Activated naive CD8-positive, alpha-beta T cell treated with anti-CD3 and anti-CD28 coated beads for 36 hours (primary cell): ENCODE measurements around the gene CMTM3. TPM values are rescaled to one million over a fixed set of nuclear protein-coding genes. Genes with fewer than 3 reads are reported as not detected.
"Not testable (repeated sequence)": the region's sequence is repeated elsewhere in the genome, so short reads cannot be mapped to it uniquely, and the experiment has no call there.

ENCODE experiments used
- DNase-seq: peaks from one replicate; pipeline ENCODE4 v3.0.0; 2021
- H3K27ac Mint-ChIP-seq: one replicate; pipeline ENCODE4 v1.8.0; 2022; ENCODE audit warnings: mild to moderate bottlenecking, moderate library complexity, mixed read lengths
- H3K27me3 Mint-ChIP-seq: one replicate; pipeline ENCODE4 v1.8.0; 2022; ENCODE audit warnings: mild to moderate bottlenecking, mixed read lengths
- H3K36me3 Mint-ChIP-seq: one replicate; pipeline ENCODE4 v1.8.0; 2021; ENCODE audit warnings: mild to moderate bottlenecking, mixed read lengths
- H3K4me1 Mint-ChIP-seq: one replicate; pipeline ENCODE4 v1.8.0; 2021; ENCODE audit warnings: mixed read lengths
- H3K4me3 Mint-ChIP-seq: one replicate; pipeline ENCODE4 v1.8.0; 2022; ENCODE audit warnings: mild to moderate bottlenecking, moderate library complexity, mixed read lengths
- H3K9me3 Mint-ChIP-seq: one replicate; pipeline ENCODE4 v1.8.0; 2022; ENCODE audit warnings: mixed read lengths
- total RNA-seq, 2 experiments: library from RNA; stranded (reverse); gene quantifications; one replicate each; pipeline ENCODE4 v1.2.3, GENCODE V29; 2021

Gene CMTM3
- total RNA-seq, 2 experiments from 2014 or later, result 55.1 to 60.5 TPM

- Mint-ChIP-seq H3K36me3 (no peaks in the 10 kb centered on the region), H3K9me3 (no peaks in the 10 kb centered on the region), H3K4me1 (no peaks in the 10 kb centered on the region), H3K27ac (no peak overlapping the region), H3K4me3 (no peak overlapping the region), H3K27me3 (no peaks in the 10 kb centered on the region)
- no peak for DNase-seq
Observed at GRCh38 chr16:66614161-66614802, 9.8 kb downstream of the CMTM3 start.

DNA sequence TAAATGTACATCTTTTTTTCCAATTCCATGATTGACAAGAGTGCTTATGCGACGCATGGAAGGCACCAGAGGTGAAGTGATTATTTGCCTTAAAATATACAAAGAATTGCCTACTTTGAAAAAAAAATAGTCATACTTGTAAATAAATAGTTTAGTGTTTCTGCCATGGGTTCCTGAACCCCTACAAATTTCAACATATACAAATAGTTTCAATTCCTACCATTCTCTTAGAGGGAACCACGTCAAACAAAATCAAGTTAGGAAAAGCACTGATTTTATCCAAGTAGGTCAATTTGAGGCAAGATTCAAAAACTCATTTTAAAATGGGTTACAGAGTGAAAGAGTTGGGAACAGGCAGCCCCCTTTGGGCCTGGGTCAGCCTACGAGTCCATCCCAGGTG is 11.7 kb downstream of the CMTM3 start:
- no peak for DNase-seq
- Mint-ChIP-seq H3K27ac (no peak overlapping the region), H3K27me3 (no peaks in the 10 kb centered on the region), H3K36me3 (no peaks in the 10 kb centered on the region), H3K4me1 (peaks cover 5% of the 10 kb centered on the region), H3K9me3 (no peaks in the 10 kb centered on the region), H3K4me3 (no peak overlapping the region)

DNA sequence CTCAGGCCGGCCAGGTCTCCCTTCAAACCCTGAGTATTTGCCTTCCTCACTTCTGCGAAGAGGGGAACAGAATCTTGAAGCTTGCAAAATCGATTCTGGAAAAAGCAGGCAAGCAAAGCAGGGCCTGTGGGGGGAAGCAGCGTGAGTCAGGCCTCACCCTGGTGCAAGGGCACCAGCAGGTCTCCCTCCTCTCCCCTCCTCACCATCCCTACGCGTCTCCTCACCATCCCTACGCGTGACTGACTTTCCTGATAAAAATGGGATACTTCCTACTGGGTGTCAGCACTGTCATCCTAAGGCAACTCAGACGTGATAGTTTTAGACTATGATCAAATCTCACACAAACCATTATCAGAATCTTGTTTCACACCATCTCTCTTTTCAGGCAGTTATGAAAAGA is 12.1 kb downstream of the CMTM3 start:
- no peak overlapping the region for H3K4me3 Mint-ChIP-seq
- DNase-seq, result no peak
- no peaks in the 10 kb centered on the region for H3K27me3 Mint-ChIP-seq
- no peaks in the 10 kb centered on the region for H3K36me3 Mint-ChIP-seq
- no peaks in the 10 kb centered on the region for H3K9me3 Mint-ChIP-seq
- peaks cover 5% of the 10 kb centered on the region for H3K4me1 Mint-ChIP-seq
- no peak overlapping the region for H3K27ac Mint-ChIP-seq

GRCh38 chr16:66617010-66617434 is 12.5 kb downstream of the CMTM3 start:
- Mint-ChIP-seq H3K36me3 (no peaks in the 10 kb centered on the region), H3K27ac (no peak overlapping the region), H3K9me3 (no peaks in the 10 kb centered on the region), H3K4me1 (peaks cover 5% of the 10 kb centered on the region), H3K27me3 (no peaks in the 10 kb centered on the region), H3K4me3 (no peak overlapping the region)
- no peak for DNase-seq

GRCh38 chr16:66617728-66618127 is 13.2 kb downstream of the CMTM3 start:
- H3K27me3 Mint-ChIP-seq, result no peaks in the 10 kb centered on the region

GRCh38 chr16:66618588-66619375 is 14.3 kb downstream of the CMTM3 start:
- no peaks in the 10 kb centered on the region for H3K36me3 Mint-ChIP-seq
- DNase-seq, result no peak
- H3K4me1 Mint-ChIP-seq, result peaks cover 5% of the 10 kb centered on the region
- H3K27ac Mint-ChIP-seq, result no peak overlapping the region
- H3K4me3 Mint-ChIP-seq, result no peak overlapping the region
- no peaks in the 10 kb centered on the region for H3K9me3 Mint-ChIP-seq
- H3K27me3 Mint-ChIP-seq, result no peaks in the 10 kb centered on the region

More at GRCh38 chr16:66617728-66618127, 13.2 kb downstream of the CMTM3 start:
- Mint-ChIP-seq H3K4me1 (peaks cover 5% of the 10 kb centered on the region), H3K9me3 (no peaks in the 10 kb centered on the region), H3K27ac (no peak overlapping the region), H3K36me3 (no peaks in the 10 kb centered on the region), H3K4me3 (no peak overlapping the region)
- DNase-seq, result no peak

GRCh38 chr16:66619534-66620428 is 15.3 kb downstream of the CMTM3 start:
- H3K9me3 Mint-ChIP-seq, result no peaks in the 10 kb centered on the region
- peaks cover 5% of the 10 kb centered on the region for H3K4me1 Mint-ChIP-seq
- H3K27me3 Mint-ChIP-seq, result no peaks in the 10 kb centered on the region
- no peak overlapping the region for H3K27ac Mint-ChIP-seq
- H3K36me3 Mint-ChIP-seq, result no peaks in the 10 kb centered on the region
- no peak overlapping the region for H3K4me3 Mint-ChIP-seq
- DNase-seq, result no peak

- Mint-ChIP-seq H3K4me1 (peaks cover 5% of the 10 kb centered on the region), H3K4me3 (no peak overlapping the region), H3K27me3 (no peaks in the 10 kb centered on the region), H3K27ac (no peak overlapping the region), H3K36me3 (no peaks in the 10 kb centered on the region), H3K9me3 (no peaks in the 10 kb centered on the region)
- DNase-seq, result no peak
Observed at GRCh38 chr16:66620429-66620795, 15.9 kb downstream of the CMTM3 start.

- H3K27me3 Mint-ChIP-seq, result no peaks in the 10 kb centered on the region
- H3K36me3 Mint-ChIP-seq, result no peaks in the 10 kb centered on the region
- H3K4me3 Mint-ChIP-seq, result no peak overlapping the region
- peaks cover 5% of the 10 kb centered on the region for H3K4me1 Mint-ChIP-seq
- no peaks in the 10 kb centered on the region for H3K9me3 Mint-ChIP-seq
- no peak for DNase-seq
- no peak overlapping the region for H3K27ac Mint-ChIP-seq
Observed at GRCh38 chr16:66621973-66622372, 17.5 kb downstream of the CMTM3 start.

DNA sequence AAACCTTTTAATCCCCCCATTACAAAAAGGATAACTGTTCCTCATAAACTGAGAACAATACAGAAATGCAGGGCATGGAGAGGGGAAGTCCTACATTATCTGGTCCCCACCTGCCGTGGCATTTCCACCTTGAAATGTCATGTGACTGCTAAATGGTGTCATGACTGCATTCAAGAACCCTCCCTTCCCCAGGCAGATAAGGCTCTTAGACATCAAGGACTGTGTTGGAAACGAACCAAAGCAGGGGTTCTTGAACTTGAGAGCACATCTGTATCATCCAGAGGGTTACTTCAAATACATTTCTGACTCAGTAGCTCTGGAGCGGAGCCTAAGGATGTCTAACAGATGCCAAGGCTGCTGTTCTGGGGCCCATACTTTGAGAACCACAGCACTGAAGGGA is 18.4 kb downstream of the CMTM3 start:
- no peak for DNase-seq
- Mint-ChIP-seq H3K27ac (no peak overlapping the region), H3K4me3 (no peak overlapping the region), H3K36me3 (no peaks in the 10 kb centered on the region), H3K27me3 (no peaks in the 10 kb centered on the region), H3K9me3 (no peaks in the 10 kb centered on the region), H3K4me1 (peaks cover 5% of the 10 kb centered on the region)

DNA sequence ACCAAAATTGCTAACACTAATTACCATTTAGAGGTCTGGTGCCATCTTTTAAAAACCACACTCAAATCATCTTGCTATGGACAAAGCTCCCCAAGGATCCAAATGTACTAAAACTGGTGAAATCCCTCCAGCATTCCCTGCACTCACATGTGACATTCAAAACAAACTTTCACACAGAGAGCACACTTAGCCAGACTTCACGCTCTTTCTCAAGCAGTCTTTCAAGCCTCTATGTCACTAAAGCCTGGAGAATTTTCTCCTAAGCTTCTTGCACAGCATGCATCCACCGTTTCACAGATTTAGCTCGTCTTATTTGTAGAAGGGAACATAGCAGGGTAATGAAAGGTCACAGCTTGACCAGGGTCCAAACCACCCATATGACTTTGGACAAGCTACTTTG is 19.3 kb downstream of the CMTM3 start:
- Mint-ChIP-seq H3K36me3 (no peaks in the 10 kb centered on the region), H3K4me1 (peaks cover 5% of the 10 kb centered on the region), H3K9me3 (no peaks in the 10 kb centered on the region), H3K27ac (no peak overlapping the region), H3K4me3 (no peak overlapping the region), H3K27me3 (no peaks in the 10 kb centered on the region)
- DNase-seq, result no peak

- H3K27me3 Mint-ChIP-seq, H3K9me3 Mint-ChIP-seq, H3K4me1 Mint-ChIP-seq, DNase-seq, H3K4me3 Mint-ChIP-seq, H3K36me3 Mint-ChIP-seq, H3K27ac Mint-ChIP-seq: not testable (repeated sequence)
Observed at GRCh38 chr16:66627611-66628378, 23.3 kb downstream of the CMTM3 start.

DNA sequence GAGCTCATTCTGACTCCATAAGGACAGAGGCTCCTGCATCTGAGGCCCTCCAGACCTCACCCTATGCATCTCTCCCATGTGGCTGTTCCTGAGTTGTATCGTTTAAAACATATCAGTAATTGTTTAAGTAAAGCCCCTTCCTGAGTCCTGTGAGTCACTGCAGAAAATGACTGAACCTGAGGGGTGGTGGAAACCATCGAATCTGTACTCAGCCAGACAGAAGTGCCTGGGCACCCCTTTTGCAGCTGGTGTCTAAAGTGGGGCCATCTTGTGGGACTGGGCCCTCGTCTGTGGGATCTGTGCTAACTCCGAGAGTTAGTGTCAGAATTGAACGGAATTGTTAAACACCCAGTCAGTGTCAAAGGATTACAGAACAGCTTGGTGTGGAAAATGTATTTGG is 25.4 kb downstream of the CMTM3 start:
- no peaks in the 10 kb centered on the region for H3K4me1 Mint-ChIP-seq
- no peaks in the 10 kb centered on the region for H3K27me3 Mint-ChIP-seq
- H3K36me3 Mint-ChIP-seq, result no peaks in the 10 kb centered on the region
- H3K4me3 Mint-ChIP-seq, result no peak overlapping the region
- no peak overlapping the region for H3K27ac Mint-ChIP-seq
- DNase-seq, result no peak
- no peaks in the 10 kb centered on the region for H3K9me3 Mint-ChIP-seq

GRCh38 chr16:66630561-66631260 is 26.2 kb downstream of the CMTM3 start:
- not testable (repeated sequence) for H3K27ac Mint-ChIP-seq, H3K9me3 Mint-ChIP-seq, H3K4me1 Mint-ChIP-seq, H3K36me3 Mint-ChIP-seq, H3K27me3 Mint-ChIP-seq, H3K4me3 Mint-ChIP-seq, DNase-seq
